Memory B cell (primary cell): ENCODE data around the gene FBXO34.
"Not testable (repeated sequence)": the region's sequence is repeated elsewhere in the genome, so short reads cannot be mapped to it uniquely, and the experiment has no call there.

Experiments
- ATAC-seq: fragments of 150-1000 bp; cut with Tn5 transposase; 2 replicates; pipeline ENCODE4 v1.10.0; 2021; ENCODE audit warnings: low read depth, mild to moderate bottlenecking, moderate library complexity
- DNase-seq, 2 donors: peaks; one replicate each; pipeline ENCODE4 v3.0.0; 2022; ENCODE audit warnings: low spot score in 2 of 2
- H3K27ac Mint-ChIP-seq: one replicate; pipeline ENCODE4 v1.8.0; 2022; ENCODE audit warnings: mild to moderate bottlenecking, moderate library complexity, mixed read lengths
- H3K27me3 Mint-ChIP-seq: one replicate; pipeline ENCODE4 v1.8.0; 2022; ENCODE audit warnings: mixed read lengths
- H3K36me3 Mint-ChIP-seq: one replicate; pipeline ENCODE4 v1.8.0; 2022; ENCODE audit warnings: mild to moderate bottlenecking, mixed read lengths
- H3K4me1 Mint-ChIP-seq: one replicate; pipeline ENCODE4 v1.8.0; 2022; ENCODE audit warnings: mixed read lengths
- H3K4me3 Mint-ChIP-seq: one replicate; pipeline ENCODE4 v1.8.0; 2022; ENCODE audit warnings: mild to moderate bottlenecking, moderate library complexity, mixed read lengths
- H3K9me3 Mint-ChIP-seq: one replicate; pipeline ENCODE4 v1.8.0; 2022; ENCODE audit warnings: mixed read lengths

Gene FBXO34

DNA sequence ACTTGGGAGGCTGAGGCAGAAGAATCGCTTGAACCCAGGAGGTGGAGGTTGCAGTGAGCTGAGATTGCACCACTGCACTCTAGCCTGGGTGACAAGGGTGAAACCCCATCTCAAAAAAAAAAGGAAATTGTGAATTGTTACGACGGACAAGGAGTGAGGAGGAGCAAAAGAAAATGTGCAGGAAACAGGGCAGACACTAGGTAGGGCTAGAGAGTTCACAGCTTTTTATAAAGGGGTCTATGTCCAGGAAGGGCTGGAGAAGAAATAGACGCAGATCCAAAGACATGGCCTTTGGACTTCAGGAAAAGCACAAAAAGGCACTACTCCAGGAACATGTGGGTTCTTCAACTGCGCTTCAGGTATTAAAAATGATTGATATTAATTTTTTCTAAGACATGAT lies 106.0 kb downstream of the FBXO34 start:
- DNase-seq (no peak), ATAC-seq (no peak)
- Mint-ChIP-seq H3K9me3 (no peaks in the 10 kb centered on the region), H3K27me3 (no peaks in the 10 kb centered on the region), H3K4me3 (no peak overlapping the region), H3K4me1 (peaks cover 4% of the 10 kb centered on the region), H3K27ac (no peak overlapping the region), H3K36me3 (peaks cover 48% of the 10 kb centered on the region)

DNA sequence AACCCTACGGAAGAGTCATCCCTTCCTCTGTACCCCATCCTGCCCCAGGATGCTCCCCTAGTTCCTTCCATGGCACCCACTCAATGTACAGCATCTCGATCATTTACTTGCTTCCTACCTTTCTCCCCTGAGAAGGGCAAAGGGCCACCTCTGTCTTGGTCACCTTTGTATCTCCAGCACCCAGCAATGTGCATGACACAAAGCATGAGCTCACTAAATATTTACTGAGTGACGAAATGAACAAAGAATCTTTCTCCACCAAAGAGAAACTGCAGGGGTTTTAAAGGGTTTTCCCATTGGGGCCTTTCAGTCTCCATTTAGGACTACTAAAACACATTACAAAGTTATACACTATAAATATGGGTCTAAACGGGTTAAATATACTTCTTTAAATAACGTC lies 109.8 kb downstream of the FBXO34 start:
- DNase-seq (no peak), ATAC-seq (no peak)
- no peaks in the 10 kb centered on the region for H3K27me3 Mint-ChIP-seq
- no peaks in the 10 kb centered on the region for H3K4me1 Mint-ChIP-seq
- H3K27ac Mint-ChIP-seq, result no peak overlapping the region
- no peak overlapping the region for H3K4me3 Mint-ChIP-seq
- H3K9me3 Mint-ChIP-seq, result no peaks in the 10 kb centered on the region
- H3K36me3 Mint-ChIP-seq, result peaks cover 46% of the 10 kb centered on the region

DNA sequence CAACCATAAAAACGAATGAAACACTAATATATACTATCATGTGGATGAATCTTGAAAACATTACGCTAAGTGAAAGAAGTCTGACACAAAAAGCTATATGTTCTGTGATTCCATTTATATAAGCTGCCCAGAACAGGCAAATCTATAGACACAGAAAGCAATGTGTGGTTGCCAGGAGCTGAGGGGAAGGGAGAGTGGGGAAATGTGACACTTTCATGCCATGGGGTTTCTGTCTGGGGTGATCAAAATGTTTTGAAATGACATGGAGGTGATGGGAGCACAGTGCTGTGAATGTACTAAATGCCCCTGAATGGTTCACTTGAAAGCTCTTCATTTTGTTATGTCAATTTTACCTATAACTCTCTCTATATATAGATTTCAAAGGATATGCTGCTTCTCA lies 110.3 kb downstream of the FBXO34 start:
- no peak for DNase-seq
- Mint-ChIP-seq H3K4me1 (no peaks in the 10 kb centered on the region), H3K9me3 (no peaks in the 10 kb centered on the region), H3K27ac (no peak overlapping the region), H3K4me3 (no peak overlapping the region), H3K27me3 (no peaks in the 10 kb centered on the region), H3K36me3 (peaks cover 42% of the 10 kb centered on the region)
- ATAC-seq, result no peak

DNA sequence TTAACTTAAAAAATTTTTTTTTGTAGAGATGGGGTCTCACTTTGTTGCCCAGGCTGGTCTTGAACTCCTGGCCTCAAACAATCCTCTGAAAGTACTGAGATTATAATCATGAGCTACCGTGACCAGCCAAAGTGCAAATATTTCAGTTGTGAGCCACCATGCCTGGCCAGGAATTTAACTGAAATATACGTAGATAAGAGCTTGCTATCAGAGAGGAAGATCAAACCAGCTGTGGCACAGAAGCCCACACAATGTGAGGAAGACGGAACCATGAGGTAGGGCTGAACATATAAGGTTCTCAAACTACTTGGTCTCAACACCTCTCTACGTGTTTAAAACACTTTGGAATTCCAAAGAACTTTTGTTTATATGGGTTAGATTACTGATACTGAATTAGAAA lies 111.3 kb downstream of the FBXO34 start:
- H3K4me3 Mint-ChIP-seq, result no peak overlapping the region
- no peaks in the 10 kb centered on the region for H3K4me1 Mint-ChIP-seq
- H3K36me3 Mint-ChIP-seq, result peaks cover 42% of the 10 kb centered on the region
- H3K27ac Mint-ChIP-seq, result no peak overlapping the region
- DNase-seq, result no peak
- H3K27me3 Mint-ChIP-seq, result no peaks in the 10 kb centered on the region
- no peak for ATAC-seq
- no peaks in the 10 kb centered on the region for H3K9me3 Mint-ChIP-seq

DNA sequence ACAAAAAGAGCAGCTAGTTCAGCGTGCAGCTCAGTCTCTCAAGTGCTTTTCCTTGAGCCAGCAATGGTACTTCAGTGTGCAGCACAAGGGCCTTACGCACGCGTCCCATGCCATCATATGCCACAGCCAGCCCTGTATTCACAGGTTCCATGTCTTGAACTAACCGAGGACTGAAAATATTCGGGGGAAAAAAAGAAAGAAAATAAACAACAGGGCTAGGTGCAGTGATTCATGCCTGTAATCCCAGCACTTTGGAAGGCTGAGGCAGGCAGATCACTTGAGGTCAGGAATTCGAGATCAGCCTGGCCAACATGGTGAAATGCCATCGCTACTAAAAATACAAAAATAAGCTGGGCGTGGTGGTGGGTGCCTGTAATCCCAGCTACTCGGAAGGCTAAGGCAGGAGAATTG lies 111.8 kb downstream of the FBXO34 start:
- peaks cover 41% of the 10 kb centered on the region for H3K36me3 Mint-ChIP-seq
- not testable (repeated sequence) for H3K27ac Mint-ChIP-seq, H3K9me3 Mint-ChIP-seq, H3K4me1 Mint-ChIP-seq, H3K27me3 Mint-ChIP-seq, H3K4me3 Mint-ChIP-seq, ATAC-seq, DNase-seq

DNA sequence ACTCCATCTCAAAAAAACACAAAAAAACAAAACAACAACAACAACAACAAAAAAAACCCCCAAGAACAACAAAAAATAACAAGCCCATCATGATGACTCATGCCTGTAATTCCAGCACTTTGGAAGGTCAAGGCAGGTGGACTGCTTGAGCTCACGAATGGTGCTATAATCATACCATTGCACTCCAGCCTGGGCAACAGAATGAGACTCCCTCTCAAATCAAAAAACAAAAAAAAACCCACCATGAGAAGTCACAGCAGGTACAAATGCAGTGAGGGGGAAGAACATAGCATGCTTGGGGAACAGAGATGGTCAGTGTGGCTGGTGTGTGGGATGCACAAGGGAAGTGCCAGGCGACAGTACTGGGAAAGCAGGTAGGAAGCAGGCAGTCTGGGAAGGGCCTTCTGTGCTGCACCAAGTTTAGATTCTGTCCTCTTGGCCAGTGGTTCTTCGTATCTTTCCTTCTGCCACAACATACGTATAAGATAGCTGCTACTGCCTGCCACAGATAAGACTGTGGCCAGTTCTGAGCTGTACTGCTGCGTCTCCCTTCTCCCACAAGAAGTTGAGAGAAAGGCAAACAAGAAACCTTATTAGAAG lies 112.4 kb downstream of the FBXO34 start:
- H3K36me3 Mint-ChIP-seq, result peaks cover 44% of the 10 kb centered on the region

DNA sequence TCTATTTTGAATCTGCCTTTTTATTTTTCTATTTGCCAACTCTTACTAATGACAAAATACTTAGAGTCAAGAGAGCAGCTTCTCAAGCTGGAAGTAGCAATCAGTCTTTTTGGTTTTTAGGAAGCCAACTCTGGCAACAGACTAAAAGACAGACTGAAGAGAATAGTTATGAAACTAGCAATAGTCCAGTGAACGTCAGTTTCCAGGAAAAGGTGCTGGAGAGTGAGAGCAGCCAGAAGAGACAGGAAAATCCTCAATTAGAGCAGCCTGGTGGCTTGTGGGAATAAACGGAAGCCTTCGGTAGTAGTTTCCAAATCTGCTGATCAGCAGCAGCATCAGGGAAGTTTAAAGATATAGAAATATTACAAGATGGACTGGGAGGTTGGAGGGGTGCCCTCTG lies 113.3 kb downstream of the FBXO34 start:
- H3K36me3 Mint-ChIP-seq, result peaks cover 45% of the 10 kb centered on the region
- H3K4me1 Mint-ChIP-seq, result no peaks in the 10 kb centered on the region

More for the DNA sequence above, 112.4 kb downstream of the FBXO34 start:
- DNase-seq (no peak), ATAC-seq (no peak)
- H3K27ac Mint-ChIP-seq, result no peak overlapping the region
- H3K4me1 Mint-ChIP-seq, result no peaks in the 10 kb centered on the region
- no peak overlapping the region for H3K4me3 Mint-ChIP-seq
- H3K9me3 Mint-ChIP-seq, result no peaks in the 10 kb centered on the region
- H3K27me3 Mint-ChIP-seq, result no peaks in the 10 kb centered on the region

DNA sequence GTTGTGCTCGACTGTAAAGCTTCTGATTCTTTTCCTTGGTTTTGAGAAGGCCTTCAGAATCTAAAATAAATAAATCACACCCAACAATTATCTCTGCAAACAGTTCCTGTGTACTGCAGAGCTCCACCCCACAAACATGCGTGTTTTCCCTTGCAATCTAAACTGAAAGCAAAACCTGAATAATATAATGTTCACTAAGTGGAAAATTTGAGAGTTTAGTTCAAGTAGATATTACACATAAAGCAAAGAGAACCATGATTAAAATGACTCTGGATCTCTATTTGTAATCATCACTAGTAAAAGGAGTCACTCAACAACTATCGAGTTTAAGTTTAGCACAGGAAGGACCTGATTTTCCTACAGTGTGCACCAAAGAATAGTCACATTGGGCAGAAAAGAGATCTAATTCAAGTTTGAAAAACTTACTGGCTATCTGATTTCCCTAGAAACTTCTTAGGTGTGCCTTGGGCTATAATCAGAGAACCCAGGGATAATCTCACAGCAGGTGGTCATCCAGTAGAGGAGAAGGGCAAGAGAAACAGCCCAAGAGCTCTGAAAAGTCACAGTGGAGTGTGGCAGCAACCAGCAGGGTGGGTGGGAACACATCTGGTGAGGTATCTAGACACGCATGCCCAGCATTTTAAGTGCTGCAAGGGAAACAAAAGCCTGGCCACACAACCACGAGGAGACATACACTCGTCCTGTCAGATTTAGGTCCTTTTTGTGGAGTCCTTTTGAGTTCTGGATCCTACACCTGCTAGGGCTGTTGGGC lies 115.0 kb downstream of the FBXO34 start:
- Mint-ChIP-seq H3K9me3 (no peaks in the 10 kb centered on the region), H3K4me3 (no peak overlapping the region), H3K36me3 (peaks cover 45% of the 10 kb centered on the region), H3K27me3 (no peaks in the 10 kb centered on the region), H3K27ac (no peak overlapping the region), H3K4me1 (no peaks in the 10 kb centered on the region)
- ATAC-seq, result no peak
- no peak for DNase-seq

More for the DNA sequence above, 113.3 kb downstream of the FBXO34 start:
- no peaks in the 10 kb centered on the region for H3K27me3 Mint-ChIP-seq
- H3K27ac Mint-ChIP-seq, result no peak overlapping the region
- H3K4me3 Mint-ChIP-seq, result no peak overlapping the region
- H3K9me3 Mint-ChIP-seq, result no peaks in the 10 kb centered on the region
- ATAC-seq (no peak), DNase-seq (no peak)

DNA sequence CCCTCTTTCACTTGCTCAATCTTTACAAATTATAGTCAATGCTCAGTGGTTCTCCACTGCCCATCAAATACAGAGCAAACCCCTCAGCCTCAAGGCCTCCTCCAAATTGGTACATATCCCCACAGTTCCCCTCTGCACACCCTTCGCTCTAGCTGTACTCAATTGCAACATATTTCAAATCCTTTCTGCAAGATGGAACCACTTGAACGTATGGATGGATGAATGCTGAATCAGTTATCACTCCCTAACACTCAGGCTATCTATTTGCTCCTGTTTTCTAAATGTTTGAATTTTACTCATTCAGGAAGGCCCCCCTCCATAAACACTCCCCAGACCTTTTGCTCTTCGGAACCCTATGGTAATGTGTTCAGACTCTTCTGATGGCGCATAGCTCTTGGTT lies 115.9 kb downstream of the FBXO34 start:
- no peaks in the 10 kb centered on the region for H3K9me3 Mint-ChIP-seq
- H3K27me3 Mint-ChIP-seq, result no peaks in the 10 kb centered on the region
- no peaks in the 10 kb centered on the region for H3K4me1 Mint-ChIP-seq
- DNase-seq, result no peak
- H3K4me3 Mint-ChIP-seq, result no peak overlapping the region
- no peak overlapping the region for H3K27ac Mint-ChIP-seq
- H3K36me3 Mint-ChIP-seq, result peaks cover 39% of the 10 kb centered on the region
- no peak for ATAC-seq

DNA sequence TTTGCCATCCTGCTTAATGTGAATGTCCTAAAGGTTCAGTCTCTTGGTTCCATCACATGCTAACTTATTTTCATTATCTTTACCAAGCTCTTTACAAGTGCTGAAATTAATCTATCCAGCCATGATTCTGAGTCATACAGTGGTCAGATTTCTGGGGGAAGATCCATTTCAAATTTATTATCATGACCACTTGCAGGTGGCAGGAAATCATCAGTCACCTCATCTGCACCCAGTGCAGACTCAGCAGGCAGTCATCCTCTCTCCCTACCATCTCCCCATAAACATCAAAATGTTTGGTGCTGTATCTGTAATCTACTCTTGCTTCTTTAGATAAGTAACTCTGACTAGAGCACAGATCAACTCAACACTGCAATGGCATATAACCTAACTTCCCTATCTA lies 116.9 kb downstream of the FBXO34 start:
- Mint-ChIP-seq H3K27me3 (no peaks in the 10 kb centered on the region), H3K27ac (no peak overlapping the region), H3K4me3 (no peak overlapping the region), H3K9me3 (no peaks in the 10 kb centered on the region), H3K36me3 (peaks cover 40% of the 10 kb centered on the region), H3K4me1 (no peaks in the 10 kb centered on the region)
- no peak for DNase-seq
- no peak for ATAC-seq

DNA sequence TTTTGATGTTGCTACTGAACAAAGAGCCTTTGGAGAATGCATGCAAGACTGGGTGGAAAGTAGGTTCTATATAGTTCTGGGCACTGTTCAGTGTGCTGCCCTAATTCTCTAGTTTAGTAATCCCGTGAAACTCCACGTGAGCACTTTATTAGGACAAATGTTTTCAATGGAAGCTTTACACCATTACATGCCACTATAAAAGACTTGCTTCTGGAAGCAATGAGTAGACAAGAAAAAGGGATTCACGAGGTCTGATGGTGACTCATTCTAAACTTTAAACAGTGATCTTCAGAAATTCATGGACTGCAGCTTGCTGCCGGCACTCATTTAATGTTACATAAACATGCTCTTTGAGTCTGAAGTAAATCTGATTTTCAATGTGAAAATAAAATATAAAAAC lies 118.1 kb downstream of the FBXO34 start:
- ATAC-seq (no peak), DNase-seq (no peak)
- Mint-ChIP-seq H3K27me3 (no peaks in the 10 kb centered on the region), H3K36me3 (peaks cover 34% of the 10 kb centered on the region), H3K27ac (no peak overlapping the region), H3K9me3 (no peaks in the 10 kb centered on the region), H3K4me3 (no peak overlapping the region), H3K4me1 (no peaks in the 10 kb centered on the region)

DNA sequence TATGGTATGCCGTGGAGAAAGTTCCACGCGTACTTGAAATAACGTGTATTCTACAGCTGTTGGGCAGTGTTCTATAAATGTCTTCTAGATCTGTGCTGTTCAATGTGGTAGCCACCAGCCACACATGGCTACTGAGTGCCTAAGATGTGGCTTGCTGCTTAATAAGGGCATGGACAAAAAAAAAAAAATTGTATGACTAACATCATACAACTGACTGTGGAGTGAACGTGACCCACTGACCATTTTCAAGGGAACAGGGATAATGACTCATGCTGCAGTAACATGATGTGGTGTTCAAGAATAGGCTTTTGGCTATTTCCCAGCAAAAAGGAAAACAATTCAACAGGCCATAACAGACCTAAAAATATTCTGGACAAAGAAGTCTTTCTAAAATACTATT lies 127.5 kb downstream of the FBXO34 start:
- H3K36me3 Mint-ChIP-seq, result peaks cover 13% of the 10 kb centered on the region
- ATAC-seq (no peak), DNase-seq (no peak)
- no peak overlapping the region for H3K4me3 Mint-ChIP-seq
- no peaks in the 10 kb centered on the region for H3K9me3 Mint-ChIP-seq
- H3K4me1 Mint-ChIP-seq, result peaks cover 12% of the 10 kb centered on the region
- H3K27me3 Mint-ChIP-seq, result no peaks in the 10 kb centered on the region
- no peak overlapping the region for H3K27ac Mint-ChIP-seq

DNA sequence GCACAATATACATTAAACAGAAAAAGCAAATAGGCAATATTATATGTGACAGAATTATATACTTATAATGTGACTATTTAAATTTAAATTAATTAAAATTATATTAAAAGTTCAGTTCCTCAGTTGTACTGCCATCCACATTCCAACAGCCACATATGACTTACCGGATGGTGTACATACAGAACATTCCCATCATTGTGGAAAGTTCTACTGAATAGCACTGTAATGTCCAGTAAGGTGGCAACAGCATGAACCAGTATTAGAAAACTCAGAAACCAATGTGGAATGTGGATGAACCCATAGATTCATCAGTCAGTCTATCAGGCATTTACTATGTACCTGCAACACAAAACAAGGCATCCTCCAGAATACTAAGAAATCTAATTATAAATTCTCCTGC lies 128.0 kb downstream of the FBXO34 start:
- ATAC-seq (no peak), DNase-seq (no peak)
- H3K4me3 Mint-ChIP-seq, result no peak overlapping the region
- peaks cover 13% of the 10 kb centered on the region for H3K4me1 Mint-ChIP-seq
- no peaks in the 10 kb centered on the region for H3K27me3 Mint-ChIP-seq
- no peaks in the 10 kb centered on the region for H3K9me3 Mint-ChIP-seq
- H3K36me3 Mint-ChIP-seq, result peaks cover 13% of the 10 kb centered on the region
- no peak overlapping the region for H3K27ac Mint-ChIP-seq

DNA sequence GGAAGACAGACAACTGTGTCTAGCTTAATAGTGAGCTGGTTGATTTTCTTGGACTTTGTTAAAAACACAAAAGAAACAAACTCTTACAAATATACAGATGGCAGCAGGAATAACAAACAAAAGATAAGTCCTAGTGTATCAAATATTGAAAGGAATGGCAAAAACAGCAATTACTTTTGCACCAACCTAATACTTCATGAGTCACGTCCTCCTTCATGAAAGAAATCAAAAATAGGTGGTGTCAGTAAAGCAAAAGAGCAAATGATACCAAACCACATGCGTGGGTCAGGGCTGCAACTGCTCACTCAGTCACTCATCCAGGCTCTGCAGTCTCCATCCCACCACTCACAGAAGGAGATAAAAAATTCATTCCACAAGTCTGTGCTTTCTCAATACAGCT lies 128.6 kb downstream of the FBXO34 start:
- no peak for ATAC-seq
- H3K27ac Mint-ChIP-seq, result no peak overlapping the region
- H3K4me3 Mint-ChIP-seq, result no peak overlapping the region
- H3K36me3 Mint-ChIP-seq, result peaks cover 12% of the 10 kb centered on the region
- H3K9me3 Mint-ChIP-seq, result no peaks in the 10 kb centered on the region
- no peaks in the 10 kb centered on the region for H3K27me3 Mint-ChIP-seq
- H3K4me1 Mint-ChIP-seq, result peaks cover 15% of the 10 kb centered on the region
- DNase-seq, result no peak

DNA sequence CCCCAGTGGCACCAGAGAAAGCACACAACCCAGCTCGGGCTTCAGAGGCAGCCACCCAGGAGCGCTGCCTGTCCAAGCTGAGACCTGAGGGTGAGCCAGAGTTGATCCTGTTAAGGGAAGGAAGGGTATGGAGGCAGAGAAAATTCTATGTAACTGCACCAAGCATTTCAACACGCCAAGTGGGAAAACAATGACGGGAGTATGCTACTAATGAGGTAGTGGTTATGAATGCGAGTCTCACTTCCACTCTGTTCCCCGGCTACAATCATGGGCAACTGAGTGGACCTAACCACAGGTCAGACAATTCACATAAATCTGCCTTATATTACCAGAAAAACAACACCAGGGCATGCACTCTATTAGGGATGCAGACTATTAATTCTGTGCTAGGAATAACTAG lies 130.5 kb downstream of the FBXO34 start:
- H3K27ac Mint-ChIP-seq, result no peak overlapping the region
- H3K4me1 Mint-ChIP-seq, result peaks cover 15% of the 10 kb centered on the region

More for the DNA sequence above, 130.5 kb downstream of the FBXO34 start:
- H3K27me3 Mint-ChIP-seq, result no peaks in the 10 kb centered on the region
- peaks cover 6% of the 10 kb centered on the region for H3K36me3 Mint-ChIP-seq
- H3K9me3 Mint-ChIP-seq, result no peaks in the 10 kb centered on the region
- ATAC-seq (no peak), DNase-seq (no peak)
- H3K4me3 Mint-ChIP-seq, result no peak overlapping the region
